ENCODE results near the gene SIAH3. TPM values are rescaled to one million over a fixed set of nuclear protein-coding genes. Genes with fewer than 3 reads are reported as not detected.
"Not testable (repeated sequence)": the region's sequence is repeated elsewhere in the genome, so short reads cannot be mapped to it uniquely, and the experiment has no call there.

The SIAH3 gene
- total and polyA plus RNA-seq, 4 donors, result 0.09 to 0.13 TPM; not detected in 2

GRCh38 chr13:45775401-45775963, 76.1 kb downstream of the SIAH3 start:
- no peaks in the 10 kb centered on the region for H3K4me1 ChIP-seq (ENCODE audit: control insufficient read depth in 1 of 2, insufficient read depth in 2 of 2, low read length in 2 of 2)
- 72 to 82% methylated on average over 3 of the region's 3 CpGs for WGBS, 2 donors
- DNase-seq, result no peak
- intact Hi-C loops (cut with DNase I), result no loop called here
- H3K9me3 ChIP-seq (ENCODE audit: control insufficient read depth, low read length), result no peaks in the 10 kb centered on the region
- no peaks in the 10 kb centered on the region for H3K36me3 ChIP-seq (ENCODE audit: control insufficient read depth in 1 of 2, insufficient read depth in 2 of 2, low read length in 1 of 2)
- no peak overlapping the region for H3K27ac ChIP-seq (ENCODE audit: low read depth in 1 of 2, low read length in 2 of 2)
- ATAC-seq (ENCODE audit: low FRiP score), result no peak
- H3K4me3 ChIP-seq (ENCODE audit: low read length in 2 of 2), result no peak overlapping the region
- H3K27me3 ChIP-seq (ENCODE audit: control insufficient read depth in 1 of 2, insufficient read depth in 2 of 2, low read length in 1 of 2), result no peaks in the 10 kb centered on the region

DNA sequence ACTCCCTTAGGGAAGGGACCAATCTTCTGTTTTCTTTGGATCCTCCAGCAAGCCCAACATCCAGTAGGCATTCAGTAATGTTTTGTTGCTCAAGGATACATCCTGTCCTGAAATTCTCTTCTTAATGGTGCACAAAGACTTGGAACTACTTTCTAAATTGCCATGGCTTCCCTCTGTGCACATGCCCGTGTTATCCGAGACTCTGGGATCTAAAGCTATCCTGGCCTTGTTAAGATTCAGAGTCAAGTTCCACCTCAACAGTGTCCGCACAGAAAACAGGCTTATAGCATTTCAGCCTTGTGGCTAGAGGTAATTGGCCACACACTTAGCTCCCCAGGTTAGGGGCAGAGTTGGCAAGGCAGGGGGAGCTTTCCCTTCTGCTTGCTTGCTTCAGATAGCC, 77.6 kb downstream of the SIAH3 start:
- ATAC-seq (ENCODE audit: low FRiP score) (no peak), DNase-seq (no peak)
- no peaks in the 10 kb centered on the region for H3K4me1 ChIP-seq (ENCODE audit: control insufficient read depth in 1 of 2, insufficient read depth in 2 of 2, low read length in 2 of 2)
- no peak overlapping the region for H3K27ac ChIP-seq (ENCODE audit: low read depth in 1 of 2, low read length in 2 of 2)
- WGBS, 2 donors, result 92 to 93% methylated on average over 3 of the region's 3 CpGs
- H3K4me3 ChIP-seq (ENCODE audit: low read length in 2 of 2), result no peak overlapping the region
- H3K36me3 ChIP-seq (ENCODE audit: control insufficient read depth in 1 of 2, insufficient read depth in 2 of 2, low read length in 1 of 2), result no peaks in the 10 kb centered on the region
- H3K9me3 ChIP-seq (ENCODE audit: control insufficient read depth, low read length), result no peaks in the 10 kb centered on the region
- intact Hi-C loops (cut with DNase I), result no loop called here
- no peaks in the 10 kb centered on the region for H3K27me3 ChIP-seq (ENCODE audit: control insufficient read depth in 1 of 2, insufficient read depth in 2 of 2, low read length in 1 of 2)

DNA sequence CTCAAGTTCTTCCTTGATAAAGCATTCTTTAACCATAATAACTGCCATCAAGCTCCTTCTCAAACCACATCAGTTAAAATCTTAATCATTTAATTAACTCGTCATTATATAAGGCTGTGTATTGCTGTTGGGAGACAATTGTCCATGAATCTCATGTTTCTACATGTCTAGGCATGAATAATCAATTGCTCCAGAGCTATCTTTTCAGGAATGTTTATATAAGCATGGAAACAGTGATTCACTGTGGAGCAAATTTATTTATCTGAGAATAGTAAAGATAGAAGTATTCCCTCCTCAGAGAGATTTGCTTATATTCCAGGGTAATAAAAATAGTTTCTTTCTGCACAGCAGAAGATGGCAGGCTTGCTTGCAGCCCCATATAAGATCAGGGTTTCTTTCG, 78.3 kb downstream of the SIAH3 start:
- H3K4me3 ChIP-seq (ENCODE audit: low read length in 2 of 2), result no peak overlapping the region
- no peaks in the 10 kb centered on the region for H3K36me3 ChIP-seq (ENCODE audit: control insufficient read depth in 1 of 2, insufficient read depth in 2 of 2, low read length in 1 of 2)
- H3K27ac ChIP-seq (ENCODE audit: low read depth in 1 of 2, low read length in 2 of 2), result no peak overlapping the region
- no peaks in the 10 kb centered on the region for H3K27me3 ChIP-seq (ENCODE audit: control insufficient read depth in 1 of 2, insufficient read depth in 2 of 2, low read length in 1 of 2)
- no peaks in the 10 kb centered on the region for H3K9me3 ChIP-seq (ENCODE audit: control insufficient read depth, low read length)
- intact Hi-C loops (cut with DNase I), result no loop called here
- WGBS, 2 donors, result 51 to 69% methylated on average over 2 of the region's 2 CpGs
- DNase-seq (no peak), ATAC-seq (ENCODE audit: low FRiP score) (no peak)
- no peaks in the 10 kb centered on the region for H3K4me1 ChIP-seq (ENCODE audit: control insufficient read depth in 1 of 2, insufficient read depth in 2 of 2, low read length in 2 of 2)

- ATAC-seq (ENCODE audit: low FRiP score) (no peak), DNase-seq (no peak)
- Histone ChIP-seq H3K27me3 (ENCODE audit: control insufficient read depth in 1 of 2, insufficient read depth in 2 of 2, low read length in 1 of 2) (no peaks in the 10 kb centered on the region), H3K36me3 (ENCODE audit: control insufficient read depth in 1 of 2, insufficient read depth in 2 of 2, low read length in 1 of 2) (no peaks in the 10 kb centered on the region), H3K4me3 (ENCODE audit: low read length in 2 of 2) (no peak overlapping the region), H3K9me3 (ENCODE audit: control insufficient read depth, low read length) (no peaks in the 10 kb centered on the region), H3K27ac (ENCODE audit: low read depth in 1 of 2, low read length in 2 of 2) (no peak overlapping the region), H3K4me1 (ENCODE audit: control insufficient read depth in 1 of 2, insufficient read depth in 2 of 2, low read length in 2 of 2) (no peaks in the 10 kb centered on the region)
- intact Hi-C loops (cut with DNase I), result no loop called here
- 93 to 95% methylated on average over 2 of the region's 2 CpGs for WGBS, 2 donors
These were observed 80.7 kb downstream of the SIAH3 start for GRCh38 chr13:45770886-45771285.

- ATAC-seq (ENCODE audit: low FRiP score) (no peak), DNase-seq (no peak)
- Histone ChIP-seq H3K27me3 (ENCODE audit: control insufficient read depth in 1 of 2, insufficient read depth in 2 of 2, low read length in 1 of 2) (no peaks in the 10 kb centered on the region), H3K36me3 (ENCODE audit: control insufficient read depth in 1 of 2, insufficient read depth in 2 of 2, low read length in 1 of 2) (no peaks in the 10 kb centered on the region), H3K4me3 (ENCODE audit: low read length in 2 of 2) (no peak overlapping the region), H3K4me1 (ENCODE audit: control insufficient read depth in 1 of 2, insufficient read depth in 2 of 2, low read length in 2 of 2) (no peaks in the 10 kb centered on the region), H3K27ac (ENCODE audit: low read depth in 1 of 2, low read length in 2 of 2) (no peak overlapping the region), H3K9me3 (ENCODE audit: control insufficient read depth, low read length) (no peaks in the 10 kb centered on the region)
- 44 to 62% methylated on average over 4 of the region's 4 CpGs for WGBS, 2 donors
- intact Hi-C loops (cut with DNase I), result no loop called here
These were observed 82.7 kb downstream of the SIAH3 start for GRCh38 chr13:45768656-45769479.

DNA sequence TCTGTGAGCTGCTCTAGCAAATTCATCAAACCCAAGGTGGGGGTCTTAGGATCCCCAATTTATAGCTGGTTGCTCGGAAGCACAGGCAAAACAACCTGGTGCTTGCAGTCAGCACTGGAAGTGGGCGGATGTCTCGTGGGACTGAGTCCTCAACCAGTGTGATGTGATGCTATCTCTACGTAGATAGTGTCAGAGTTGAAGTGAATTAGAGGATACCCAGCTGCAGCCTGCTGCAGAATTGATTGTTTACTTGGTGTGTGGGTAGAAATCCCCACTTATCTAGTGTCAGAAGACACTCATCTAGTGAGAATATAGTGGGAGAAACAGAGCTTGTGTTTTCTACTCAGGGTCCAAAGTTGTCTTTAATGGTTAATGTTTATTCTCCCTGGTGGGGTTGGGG, 86.1 kb downstream of the SIAH3 start:
- no peaks in the 10 kb centered on the region for H3K36me3 ChIP-seq (ENCODE audit: control insufficient read depth in 1 of 2, insufficient read depth in 2 of 2, low read length in 1 of 2)
- no peak overlapping the region for H3K4me3 ChIP-seq (ENCODE audit: low read length in 2 of 2)
- WGBS, 2 donors, result 67 to 74% methylated on average over 4 of the region's 4 CpGs
- DNase-seq (no peak), ATAC-seq (ENCODE audit: low FRiP score) (no peak)
- peaks cover 2% of the 10 kb centered on the region for H3K9me3 ChIP-seq (ENCODE audit: control insufficient read depth, low read length)
- no peaks in the 10 kb centered on the region for H3K27me3 ChIP-seq (ENCODE audit: control insufficient read depth in 1 of 2, insufficient read depth in 2 of 2, low read length in 1 of 2)
- H3K4me1 ChIP-seq (ENCODE audit: control insufficient read depth in 1 of 2, insufficient read depth in 2 of 2, low read length in 2 of 2), result no peaks in the 10 kb centered on the region
- intact Hi-C loops (cut with DNase I), result no loop called here
- H3K27ac ChIP-seq (ENCODE audit: low read depth in 1 of 2, low read length in 2 of 2), result no peak overlapping the region

GRCh38 chr13:45763419-45763818, 88.1 kb downstream of the SIAH3 start:
- Histone ChIP-seq H3K9me3 (ENCODE audit: control insufficient read depth, low read length) (peaks cover 4% of the 10 kb centered on the region), H3K4me3 (ENCODE audit: low read length in 2 of 2) (no peak overlapping the region), H3K36me3 (ENCODE audit: control insufficient read depth in 1 of 2, insufficient read depth in 2 of 2, low read length in 1 of 2) (no peaks in the 10 kb centered on the region), H3K4me1 (ENCODE audit: control insufficient read depth in 1 of 2, insufficient read depth in 2 of 2, low read length in 2 of 2) (no peaks in the 10 kb centered on the region), H3K27ac (ENCODE audit: low read depth in 1 of 2, low read length in 2 of 2) (no peak overlapping the region), H3K27me3 (ENCODE audit: control insufficient read depth in 1 of 2, insufficient read depth in 2 of 2, low read length in 1 of 2) (no peaks in the 10 kb centered on the region)
- WGBS, 2 donors, result 47 to 58% methylated on average over 4 of the region's 4 CpGs
- intact Hi-C loops (cut with DNase I), result no loop called here
- no peak for DNase-seq
- no peak for ATAC-seq (ENCODE audit: low FRiP score)

- intact Hi-C loops (cut with DNase I); H3K36me3 ChIP-seq (ENCODE audit: control insufficient read depth in 1 of 2, insufficient read depth in 2 of 2, low read length in 1 of 2); ATAC-seq (ENCODE audit: low FRiP score); H3K4me3 ChIP-seq (ENCODE audit: low read length in 2 of 2); H3K4me1 ChIP-seq (ENCODE audit: control insufficient read depth in 1 of 2, insufficient read depth in 2 of 2, low read length in 2 of 2); H3K27ac ChIP-seq (ENCODE audit: low read depth in 1 of 2, low read length in 2 of 2); H3K27me3 ChIP-seq (ENCODE audit: control insufficient read depth in 1 of 2, insufficient read depth in 2 of 2, low read length in 1 of 2); DNase-seq: not testable (repeated sequence)
- peaks cover 14% of the 10 kb centered on the region for H3K9me3 ChIP-seq (ENCODE audit: control insufficient read depth, low read length)
- 64 to 70% methylated on average over 3 of the region's 3 CpGs for WGBS, 2 donors
These were observed 94.0 kb downstream of the SIAH3 start for GRCh38 chr13:45757589-45757988.

- H3K27me3 ChIP-seq (ENCODE audit: control insufficient read depth in 1 of 2, insufficient read depth in 2 of 2, low read length in 1 of 2); H3K4me1 ChIP-seq (ENCODE audit: control insufficient read depth in 1 of 2, insufficient read depth in 2 of 2, low read length in 2 of 2); H3K27ac ChIP-seq (ENCODE audit: low read depth in 1 of 2, low read length in 2 of 2); H3K4me3 ChIP-seq (ENCODE audit: low read length in 2 of 2); ATAC-seq (ENCODE audit: low FRiP score); H3K36me3 ChIP-seq (ENCODE audit: control insufficient read depth in 1 of 2, insufficient read depth in 2 of 2, low read length in 1 of 2); intact Hi-C loops (cut with DNase I); DNase-seq: not testable (repeated sequence)
- peaks cover 14% of the 10 kb centered on the region for H3K9me3 ChIP-seq (ENCODE audit: control insufficient read depth, low read length)
- WGBS, 2 donors, result 80 to 93% methylated on average over 1 of the region's 1 CpG
These were observed 95.1 kb downstream of the SIAH3 start for GRCh38 chr13:45756498-45756897.

All from aorta (tissue), 5 donors.